ENCODE measurements around the gene NTMT2. TPM values are rescaled to one million over a fixed set of nuclear protein-coding genes. Genes with fewer than 3 reads are reported as not detected.

NTMT2 gene
- total and polyA plus RNA-seq, 2 of the 8 experiments (the other 6 are each of a cell fraction or from before 2014, with no cell fraction given) = 0.38 TPM; not detected in 1

GRCh38 chr1:170205301-170205700, 59.5 kb downstream of the NTMT2 start:
- Histone ChIP-seq H3K79me1 (ENCODE audit: low read depth, low read length) (no peaks in the 10 kb centered on the region), H3K79me2 (ENCODE audit: control insufficient read depth in 1 of 2, insufficient read depth in 2 of 2, low read length in 2 of 2) (no peaks in the 10 kb centered on the region), H3K27ac (ENCODE audit: low read depth, low read length) (no peak overlapping the region), H2AK5ac (ENCODE audit: low read depth, low read length) (no peak overlapping the region), H2BK120ac (replicated peaks; ENCODE audit: low read depth, low read length) (no peak overlapping the region), H3K18ac (ENCODE audit: extremely low read depth, low read length) (no peak overlapping the region), H3K56ac (replicated peaks; ENCODE audit: insufficient read length, low read depth, low read length) (no peak overlapping the region), H3K27me3 (replicated peaks in 1 of 4; ENCODE audit: control insufficient read depth in 3 of 4, extremely low read depth in 1 of 4, insufficient read depth in 3 of 4, low read length in 3 of 4) (no peaks in the 10 kb centered on the region), H3K23ac (ENCODE audit: insufficient read length) (no peak overlapping the region), H4K20me1 (replicated peaks in 1 of 2; ENCODE audit: control insufficient read depth in 1 of 2, insufficient read depth in 2 of 2, low read length in 2 of 2) (no peaks in the 10 kb centered on the region), H2BK12ac (ENCODE audit: low read depth, low read length) (no peak overlapping the region), H3K36me3 (ENCODE audit: control insufficient read depth in 2 of 4, insufficient read depth in 4 of 4, low read length in 3 of 4) (no peaks in the 10 kb centered on the region), H2BK20ac (ENCODE audit: low read length) (no peak overlapping the region), H3K4me1 (replicated peaks in 1 of 4; ENCODE audit: control insufficient read depth in 3 of 4, insufficient read depth in 4 of 4, low read length in 3 of 4) (no peaks in the 10 kb centered on the region; a peak in 1 of 7 replicates), H3K14ac (ENCODE audit: insufficient read length) (no peak overlapping the region), H3K4me2 (ENCODE audit: insufficient read depth in 1 of 2, low read depth in 2 of 2, low read length in 2 of 2) (no peak overlapping the region), H3K23me2 (ENCODE audit: low read depth, low read length) (no peaks in the 10 kb centered on the region), H2AFZ (ENCODE audit: low read length) (no peak overlapping the region), H3K9ac (replicated peaks in 1 of 4; ENCODE audit: extremely low read depth in 1 of 4, low read depth in 3 of 4, low read length in 3 of 4) (no peak overlapping the region), H4K8ac (ENCODE audit: extremely low read depth, insufficient read depth, low read length) (no peak overlapping the region), H3K9me3 (ENCODE audit: insufficient read depth in 2 of 2, low read depth in 1 of 2, low read length in 1 of 2) (peaks cover 7 to 16% of the 10 kb centered on the region in 2 experiments), H2BK15ac (ENCODE audit: low read length) (no peak overlapping the region), H2BK5ac (ENCODE audit: low read depth, low read length) (no peak overlapping the region), H3K4ac (replicated peaks; ENCODE audit: insufficient read length, low read depth, low read length) (no peak overlapping the region), H4K91ac (replicated peaks; ENCODE audit: insufficient read length, low read length) (no peak overlapping the region), H3K4me3 (ENCODE audit: extremely low read depth in 1 of 4, insufficient read depth in 2 of 4, low read depth in 3 of 4, low read length in 4 of 4) (no peak overlapping the region), H4K5ac (ENCODE audit: insufficient read length, low read depth, low read length) (no peak overlapping the region)
- DNase-seq (ENCODE audit: low read depth in 1 of 2, low spot score in 2 of 2) = no peak
- ChIA-PET POLR2A (ENCODE audit: partially characterized antibody) (no interaction called here), CTCF (ENCODE audit: partially characterized antibody) (no interaction called here)
- TF ChIP-seq POLR2A (IDR thresholded peaks at IDR 0.05; ENCODE audit: control extremely low read depth in 1 of 2, low read depth in 2 of 2, low read length in 2 of 2) (no peak), TCF12 (IDR thresholded peaks at IDR 0.05; ENCODE audit: low read depth, low read length) (no peak), CTCF (IDR thresholded peaks at IDR 0.05; ENCODE audit: control extremely low read depth in 1 of 3, insufficient read depth in 1 of 3, low read depth in 1 of 3, low read length in 3 of 3) (no peak), JUN (IDR thresholded peaks at IDR 0.05; ENCODE audit: low read depth, low read length) (no peak), RFX5 (IDR thresholded peaks at IDR 0.05; ENCODE audit: borderline replicate concordance, low read depth, low read length) (no peak), HDAC6 (IDR thresholded peaks at IDR 0.05; ENCODE audit: low read depth, low read length) (no peak)
- FAIRE-seq = no peak
